ENCODE data around the gene SOCS3. TPM values are rescaled to one million over a fixed set of nuclear protein-coding genes. Genes with fewer than 3 reads are reported as not detected.
A peak's percentile ranks its signal among the peaks of the same experiment; 100 is the strongest.

Gene SOCS3
- total and polyA plus RNA-seq, 10 of the 15 experiments (the other 5 are each of a cell fraction or from before 2014, with no cell fraction given) = 0.05 to 3.9 (median 1.0) TPM

GRCh38 chr17:78316867-78317789 is 42.7 kb downstream of the SOCS3 start (continued):
- TF ChIP-seq ZNF687 (IDR thresholded peaks at IDR 0.05) = peak; percentile 65
- TF ChIP-seq ZNF592 (IDR thresholded peaks at IDR 0.05) = no peak
- no peak for TF ChIP-seq RAD21 (IDR thresholded peaks at IDR 0.05; ENCODE audit: insufficient read depth, low read depth, low read length)
- no peak for TF ChIP-seq ETV6 (conservative IDR thresholded peaks at IDR 0.05 in 1 of 2, IDR thresholded peaks at IDR 0.05 in 1 of 2; ENCODE audit: borderline replicate concordance in 1 of 2, low read depth in 1 of 2)
- TF ChIP-seq CBX3 (IDR thresholded peaks at IDR 0.05; ENCODE audit: borderline replicate concordance, low read depth) = no peak
- TF ChIP-seq CBFB (IDR thresholded peaks at IDR 0.05; ENCODE audit: low read depth) = no peak
- no peak for TF ChIP-seq NR2C2 (IDR thresholded peaks at IDR 0.05; ENCODE audit: borderline replicate concordance, control insufficient read depth, insufficient read length, low read depth)
- peak; percentile 28 for TF ChIP-seq E2F8 (IDR thresholded peaks at IDR 0.05; ENCODE audit: low read depth, partially characterized antibody)
- peak; percentile 96 for TF ChIP-seq PAX8 (IDR thresholded peaks at IDR 0.05)
- no peak for TF ChIP-seq SUPT20H (IDR thresholded peaks at IDR 0.05; ENCODE audit: borderline replicate concordance, control insufficient read depth, low read depth, low read length)
- TF ChIP-seq SPI1 (IDR thresholded peaks at IDR 0.05; ENCODE audit: borderline replicate concordance, insufficient read depth, low read depth, low read length) = no peak; the same call in 1 of the 2 replicates
- no peak for TF ChIP-seq SIX5 (IDR thresholded peaks at IDR 0.05; ENCODE audit: low read depth, low read length, severe bottlenecking)
- TF ChIP-seq NKRF (conservative IDR thresholded peaks at IDR 0.05) = 0 out of 2 replicates have a peak, but pooled peaks have one; percentile 29
